Stromal cell of bone marrow (primary cell): ENCODE data around the gene VAC14.

ENCODE experiments used
- DNase-seq: peaks from one replicate; pipeline ENCODE4 v3.0.0-alpha.2; 2012; ENCODE audit warnings: low read depth

VAC14 gene

DNA sequence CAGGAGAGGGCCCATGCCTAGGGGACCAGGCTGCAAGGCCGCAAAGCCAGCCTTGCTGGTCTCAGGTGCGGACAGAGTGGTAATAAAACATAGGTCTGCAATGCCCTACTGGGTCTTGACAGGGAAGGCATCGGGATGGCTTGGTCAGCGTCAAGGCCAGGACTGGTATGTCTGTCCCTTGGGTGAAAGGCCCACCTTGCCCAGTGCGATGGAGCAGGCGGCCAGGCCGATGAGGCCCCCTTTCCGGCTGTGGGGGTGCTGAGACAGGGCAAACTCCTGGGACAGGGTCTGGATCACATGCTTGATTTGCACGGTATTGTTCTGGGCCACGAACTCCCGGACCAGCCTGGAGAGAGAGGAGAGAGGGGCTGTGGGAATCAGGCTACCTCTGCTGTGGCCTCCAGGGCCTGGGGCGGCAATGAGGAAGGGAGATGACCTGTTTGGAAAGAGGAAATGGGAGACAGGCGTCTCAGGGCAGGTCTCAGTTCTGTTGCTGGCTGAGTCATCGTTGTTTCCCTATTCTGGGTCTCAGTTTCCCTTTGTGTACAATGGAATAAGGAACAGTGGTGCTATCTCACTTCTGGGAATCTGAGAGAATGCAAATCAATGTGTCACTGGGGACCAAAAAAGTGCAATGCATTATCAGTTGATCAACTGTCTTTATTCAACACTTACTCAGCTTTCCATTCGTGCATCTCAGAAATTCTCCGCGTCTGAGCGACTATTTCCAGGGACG lies 14.8 kb downstream of the VAC14 start:
- DNase-seq: no peak

GRCh38 chr16:70784692-70785555 lies 16.0 kb downstream of the VAC14 start:
- no peak for DNase-seq

DNA sequence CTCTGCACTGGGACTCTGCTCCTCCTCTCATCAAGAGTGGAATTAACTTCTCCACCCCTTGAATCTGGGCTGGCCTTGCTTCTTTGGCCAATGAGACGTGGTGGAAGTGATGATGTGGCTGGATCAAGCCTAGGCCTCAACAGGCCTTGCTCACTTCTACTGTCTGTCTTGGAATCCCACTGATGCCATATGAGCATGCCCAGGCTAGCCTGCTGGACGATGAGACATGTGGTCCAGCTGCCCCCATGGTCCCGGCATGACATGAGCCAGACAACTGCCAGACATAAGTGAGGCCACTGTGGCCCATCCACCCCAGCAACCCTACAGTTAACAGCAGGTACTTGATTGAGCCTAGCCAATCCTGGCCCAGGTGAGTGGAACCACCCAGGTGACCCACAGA lies 18.7 kb downstream of the VAC14 start:
- DNase-seq: no peak

DNA sequence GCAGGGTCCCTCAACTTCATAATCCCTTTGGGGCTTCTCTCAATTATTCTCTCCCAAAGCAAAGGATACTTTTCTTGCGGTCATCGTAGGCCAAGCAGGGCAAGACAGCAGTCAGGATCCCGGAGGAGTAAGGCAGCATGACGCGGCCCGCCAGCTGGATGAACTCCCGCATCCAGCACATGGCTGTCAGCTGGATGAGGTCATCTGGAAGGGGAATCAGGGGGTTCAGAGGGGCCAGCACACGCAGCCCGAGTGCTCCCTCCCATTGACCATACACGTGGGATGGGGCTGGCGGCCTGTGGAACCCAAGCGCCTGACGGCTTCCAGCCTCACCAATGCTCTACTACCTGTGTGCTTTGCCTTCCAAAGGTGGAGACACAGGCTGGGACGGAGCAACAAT lies 19.2 kb downstream of the VAC14 start:
- no peak for DNase-seq

DNA sequence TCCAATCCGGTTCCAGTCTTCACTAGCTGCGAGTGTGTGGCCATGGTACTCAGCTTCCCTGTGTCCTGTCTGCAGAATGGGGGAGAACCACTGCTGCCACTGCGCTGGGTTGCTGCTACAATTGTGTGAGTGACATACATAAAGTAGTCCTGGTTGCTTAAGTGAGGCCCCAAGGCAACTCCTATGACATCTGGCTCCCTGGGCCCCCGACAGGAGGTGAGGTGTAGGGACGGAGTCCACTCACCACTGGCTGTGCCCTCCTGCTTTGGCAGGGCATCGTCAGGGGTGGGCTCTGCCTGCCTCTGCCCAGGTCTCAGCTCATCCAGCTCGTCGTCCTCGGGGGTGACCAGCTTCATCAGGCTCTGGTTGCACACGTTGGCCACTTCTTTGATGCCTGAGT lies 20.4 kb downstream of the VAC14 start:
- no peak for DNase-seq

DNA sequence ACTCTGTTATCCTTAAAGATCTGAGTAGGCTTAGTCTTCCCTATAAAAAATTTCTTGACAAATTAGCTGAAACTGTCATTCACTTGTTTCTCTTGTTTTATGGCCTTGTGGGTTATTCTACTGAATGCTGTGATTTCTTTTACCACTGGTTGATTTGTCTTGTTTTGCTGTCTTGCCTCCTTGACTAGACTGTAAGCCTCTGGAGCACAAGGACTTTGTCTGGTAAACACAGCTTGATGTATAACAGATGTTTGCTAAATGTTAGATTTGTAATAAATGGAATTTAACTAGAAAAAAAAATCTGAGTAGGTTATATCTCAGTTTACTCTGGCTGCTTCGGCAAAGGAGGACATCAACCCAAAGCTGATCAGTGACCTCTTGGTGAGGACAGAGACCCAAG lies 21.6 kb downstream of the VAC14 start:
- no peak for DNase-seq

DNA sequence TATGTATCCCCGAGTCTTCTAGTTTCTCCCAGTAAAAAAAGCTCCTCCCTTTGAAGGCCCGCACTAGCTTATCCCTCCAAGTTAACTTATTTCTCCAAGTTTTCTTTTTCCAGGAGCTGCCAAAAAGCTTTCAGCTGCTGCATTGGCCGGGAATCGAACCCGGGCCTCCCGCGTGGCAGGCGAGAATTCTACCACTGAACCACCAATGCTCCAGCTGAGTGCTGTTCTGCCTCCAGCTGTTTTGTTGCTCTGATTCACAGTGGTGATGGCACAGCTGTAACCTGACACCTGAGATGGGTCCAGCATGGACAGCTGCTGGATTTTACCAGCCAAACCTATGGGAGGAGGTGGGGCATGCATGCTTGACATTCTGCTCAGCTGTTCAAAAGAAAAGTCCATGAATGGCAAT lies 22.1 kb downstream of the VAC14 start:
- DNase-seq: peak; percentile 65

GRCh38 chr16:70777973-70778406 lies 23.0 kb downstream of the VAC14 start:
- no peak for DNase-seq

- DNase-seq: no peak
These were observed 23.5 kb downstream of the VAC14 start for GRCh38 chr16:70777496-70777895.

DNA sequence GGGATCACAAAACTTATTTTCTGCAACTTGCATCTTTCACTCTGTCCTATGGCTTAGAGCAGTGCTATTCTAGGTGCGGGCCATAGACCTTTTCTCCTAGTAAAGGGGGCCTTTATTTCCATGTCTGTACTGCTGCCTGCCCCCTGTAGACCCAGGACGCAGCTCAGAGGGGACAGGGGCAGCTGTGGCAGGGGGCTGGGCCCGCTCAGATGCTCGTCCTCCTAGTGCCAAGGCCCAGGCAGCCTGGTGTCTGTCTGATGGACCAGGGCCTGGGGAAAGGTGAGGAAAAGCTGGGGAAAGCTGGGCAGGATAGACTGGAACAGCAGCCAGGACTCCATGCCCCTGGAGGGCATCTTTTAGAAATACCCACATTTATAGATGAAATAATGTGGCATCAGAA lies 25.6 kb downstream of the VAC14 start:
- no peak for DNase-seq

- no peak for DNase-seq
These were observed 26.7 kb downstream of the VAC14 start for GRCh38 chr16:70774261-70774660.

GRCh38 chr16:70772493-70772892 lies 28.5 kb downstream of the VAC14 start:
- DNase-seq: no peak

GRCh38 chr16:70770626-70771552 lies 30.1 kb downstream of the VAC14 start:
- no peak for DNase-seq

- no peak for DNase-seq
These were observed 30.7 kb downstream of the VAC14 start for GRCh38 chr16:70770291-70770625.

- DNase-seq: no peak
These were observed 31.2 kb downstream of the VAC14 start for GRCh38 chr16:70769761-70770160.

DNA sequence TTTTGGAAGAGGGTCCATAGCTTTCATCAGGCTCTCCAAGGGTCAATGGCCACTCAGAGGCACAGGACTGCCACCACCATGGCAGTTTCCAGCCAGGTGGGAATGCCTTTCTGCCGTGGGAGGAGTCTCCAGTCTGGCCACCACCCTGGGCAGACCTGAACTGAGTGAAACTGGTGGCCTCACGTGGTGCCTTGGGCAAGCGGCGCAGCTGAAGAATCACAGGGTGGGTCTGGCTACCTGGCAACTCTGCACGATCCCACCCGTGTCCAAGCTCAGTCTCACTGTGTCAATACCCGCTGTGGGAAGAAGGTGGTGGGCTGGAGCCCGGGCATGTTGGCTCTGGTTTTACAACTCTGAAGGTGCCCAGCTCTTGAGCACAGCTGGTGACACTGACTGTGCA lies 31.8 kb downstream of the VAC14 start:
- no peak for DNase-seq

DNA sequence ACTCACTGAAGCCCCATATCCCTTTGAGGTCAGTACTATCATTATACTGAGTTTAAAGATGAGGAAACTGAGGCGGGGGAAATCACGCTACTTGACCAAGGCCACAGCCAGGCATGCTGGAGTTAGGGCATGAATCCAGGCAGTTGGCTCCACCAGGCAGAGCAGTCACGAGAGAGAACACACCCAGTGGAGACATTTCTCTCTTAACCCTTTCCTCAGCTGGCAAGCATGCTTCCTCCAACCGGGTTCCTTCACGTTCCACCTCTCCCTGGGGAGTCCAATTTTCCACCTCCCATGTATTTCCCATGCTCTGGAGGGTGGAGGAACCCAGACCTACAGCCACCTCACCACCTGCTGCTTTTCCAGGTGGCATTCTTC lies 32.8 kb downstream of the VAC14 start:
- DNase-seq: no peak

- no peak for DNase-seq
These were observed 33.4 kb downstream of the VAC14 start for GRCh38 chr16:70767377-70768202.

DNA sequence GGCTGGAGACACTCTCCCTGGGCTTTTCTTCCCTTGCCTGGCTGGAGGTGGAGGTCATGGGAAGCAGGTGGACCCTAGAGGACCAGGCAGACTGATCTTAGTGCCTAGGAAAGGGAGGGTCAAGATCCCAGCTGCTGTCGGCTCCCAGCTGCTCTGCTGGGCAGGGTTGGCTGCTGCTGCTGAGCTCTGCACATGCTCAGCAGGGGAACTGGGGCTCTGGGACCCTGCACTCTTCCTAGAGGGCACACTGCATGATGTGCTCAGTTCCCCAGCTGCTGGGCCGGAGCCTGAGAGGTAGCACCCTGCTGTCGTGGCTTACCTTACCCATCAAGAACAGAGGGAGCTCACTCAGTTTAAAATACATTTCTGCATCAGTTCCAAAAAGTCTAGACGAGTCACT lies 34.3 kb downstream of the VAC14 start:
- DNase-seq: no peak

- no peak for DNase-seq
These were observed 34.8 kb downstream of the VAC14 start for GRCh38 chr16:70766176-70766575.

- no peak for DNase-seq
These were observed 35.5 kb downstream of the VAC14 start for GRCh38 chr16:70765491-70765890.

- no peak for DNase-seq
These were observed 36.3 kb downstream of the VAC14 start for GRCh38 chr16:70764632-70765031.
